ENCODE results near the gene RSL24D1. TPM values are rescaled to one million over a fixed set of nuclear protein-coding genes. Genes with fewer than 3 reads are reported as not detected.

Gene RSL24D1
- polyA plus RNA-seq, 2 donors = 46.8 to 49.6 TPM

Other genes starting within 250 kb of the RSL24D1 start
- gene RAB27A, start 92.9 kb upstream of the RSL24D1 start, polyA plus RNA-seq = 10 to 100 TPM; 10.2 to 20.9 TPM
- gene PIGBOS1, start 122.2 kb upstream of the RSL24D1 start, polyA plus RNA-seq = 1 to 10 TPM; 9.2 to 9.5 TPM
- gene PIGB, start 122.3 kb upstream of the RSL24D1 start, polyA plus RNA-seq = 10 to 100 TPM in 1 of 2 donors, 1 to 10 TPM in 1; 7.7 to 14.2 TPM
- 1 to 10 TPM; 5.0 to 6.7 TPM for gene CCPG1, start 211.4 kb upstream of the RSL24D1 start, polyA plus RNA-seq
- 1 to 10 TPM in 1 of 2 donors, under 1 TPM in 1; 0.73 to 2.1 TPM for gene PIERCE2, start 211.6 kb upstream of the RSL24D1 start, polyA plus RNA-seq